ENCODE data around the gene TLCD3B. TPM values are rescaled to one million over a fixed set of nuclear protein-coding genes. Genes with fewer than 3 reads are reported as not detected.
A peak's percentile ranks its signal among the peaks of the same experiment; 100 is the strongest.

TLCD3B gene, protein sequence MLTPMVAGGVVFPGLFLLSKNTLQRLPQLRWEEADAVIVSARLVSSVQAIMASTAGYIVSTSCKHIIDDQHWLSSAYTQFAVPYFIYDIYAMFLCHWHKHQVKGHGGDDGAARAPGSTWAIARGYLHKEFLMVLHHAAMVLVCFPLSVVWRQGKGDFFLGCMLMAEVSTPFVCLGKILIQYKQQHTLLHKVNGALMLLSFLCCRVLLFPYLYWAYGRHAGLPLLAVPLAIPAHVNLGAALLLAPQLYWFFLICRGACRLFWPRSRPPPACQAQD
- 0.90 and 1.5 TPM in 2 replicates for total RNA-seq (2022)
- percentile 13 among the genes with signal in this experiment for Bru-seq, nascent RNA
- percentile 20 among the genes with signal in this experiment for BruChase-seq, experiment 1, labeled RNA remaining after a 6-hour chase
- BruChase-seq, experiment 2, labeled RNA remaining after a 2-hour chase, result percentile 26 among the genes with signal in this experiment
- long read RNA-seq, result 0 reads

DNA sequence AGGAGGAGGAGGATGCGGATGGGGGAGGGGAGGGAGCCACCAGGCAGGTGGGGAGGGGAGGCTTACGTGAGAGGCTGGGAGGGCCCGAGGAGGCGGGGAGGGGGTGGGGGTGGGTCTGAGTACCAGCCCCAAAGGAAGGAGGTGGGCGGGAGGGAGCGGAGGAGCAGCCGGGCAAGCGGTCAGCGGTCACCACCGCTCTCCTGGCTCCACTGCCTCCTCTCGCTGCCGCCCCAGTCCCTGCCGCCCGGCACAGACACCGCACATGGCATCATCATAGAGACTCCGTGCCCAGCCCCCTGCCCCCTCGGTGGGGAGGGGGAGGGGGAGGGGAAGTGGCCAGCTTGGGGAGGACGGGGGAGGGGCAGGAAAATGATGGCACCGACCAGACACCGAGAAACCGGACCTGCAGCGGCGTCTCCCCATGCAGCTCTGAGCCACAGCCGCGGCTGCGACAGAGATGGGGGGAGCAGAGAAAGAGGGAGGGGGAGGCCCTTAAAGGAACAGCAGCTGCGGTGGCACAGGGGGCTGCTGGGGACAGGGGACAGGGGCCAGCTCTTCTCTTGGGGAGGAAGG lies at the start of gene TLCD3B:
Gene TLCD3B (minus strand): TSS at position 431 of the 573 bp plus-strand sequence. CDS start 744 bp downstream, outside the sequence.
- peaks cover 89% of the 10 kb centered on the region for H3K27me3 Mint-ChIP-seq (ENCODE audit: unreplicated experiment)
- intact Hi-C loops (cut with micrococcal nuclease; ENCODE audit: unreplicated experiment), result no loop called here

DNA sequence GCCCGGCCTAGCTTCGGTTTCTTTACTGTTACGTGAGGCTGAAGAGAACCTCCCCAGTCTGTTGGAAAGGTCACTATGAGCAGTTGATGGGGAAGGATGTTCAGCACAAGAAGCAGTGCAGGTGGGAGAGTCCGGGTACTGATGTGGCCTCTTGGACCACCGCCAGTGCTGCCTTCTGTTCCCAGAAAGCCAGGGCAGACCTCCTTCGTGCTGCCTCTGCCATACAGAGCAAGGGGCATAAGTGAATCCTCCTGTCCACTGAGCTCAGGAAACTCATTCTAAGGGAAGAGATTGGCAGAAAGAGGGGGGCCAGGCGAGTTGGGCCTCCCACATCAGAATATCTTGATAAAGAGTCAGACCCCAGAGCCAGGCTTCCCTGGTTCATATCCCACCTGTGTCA lies 48.4 kb upstream of the TLCD3B start:
- peaks cover 23% of the 10 kb centered on the region for H3K4me1 Mint-ChIP-seq (ENCODE audit: low read depth, unreplicated experiment)
- peaks cover 81% of the 10 kb centered on the region for H3K36me3 Mint-ChIP-seq (ENCODE audit: insufficient read depth, unreplicated experiment)
- intact Hi-C loops (cut with micrococcal nuclease; ENCODE audit: unreplicated experiment), result no loop called here
- TF ChIP-seq, protein P1, sequence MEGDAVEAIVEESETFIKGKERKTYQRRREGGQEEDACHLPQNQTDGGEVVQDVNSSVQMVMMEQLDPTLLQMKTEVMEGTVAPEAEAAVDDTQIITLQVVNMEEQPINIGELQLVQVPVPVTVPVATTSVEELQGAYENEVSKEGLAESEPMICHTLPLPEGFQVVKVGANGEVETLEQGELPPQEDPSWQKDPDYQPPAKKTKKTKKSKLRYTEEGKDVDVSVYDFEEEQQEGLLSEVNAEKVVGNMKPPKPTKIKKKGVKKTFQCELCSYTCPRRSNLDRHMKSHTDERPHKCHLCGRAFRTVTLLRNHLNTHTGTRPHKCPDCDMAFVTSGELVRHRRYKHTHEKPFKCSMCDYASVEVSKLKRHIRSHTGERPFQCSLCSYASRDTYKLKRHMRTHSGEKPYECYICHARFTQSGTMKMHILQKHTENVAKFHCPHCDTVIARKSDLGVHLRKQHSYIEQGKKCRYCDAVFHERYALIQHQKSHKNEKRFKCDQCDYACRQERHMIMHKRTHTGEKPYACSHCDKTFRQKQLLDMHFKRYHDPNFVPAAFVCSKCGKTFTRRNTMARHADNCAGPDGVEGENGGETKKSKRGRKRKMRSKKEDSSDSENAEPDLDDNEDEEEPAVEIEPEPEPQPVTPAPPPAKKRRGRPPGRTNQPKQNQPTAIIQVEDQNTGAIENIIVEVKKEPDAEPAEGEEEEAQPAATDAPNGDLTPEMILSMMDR (IDR thresholded peaks at IDR 0.05; ENCODE audit: unreplicated experiment), result no peak
- H3K27ac Mint-ChIP-seq (ENCODE audit: unreplicated experiment), result no peak overlapping the region
- H3K27me3 Mint-ChIP-seq (ENCODE audit: unreplicated experiment), result no peaks in the 10 kb centered on the region
- H3K9me3 Mint-ChIP-seq (ENCODE audit: low read depth, unreplicated experiment), result no peaks in the 10 kb centered on the region
- no peak for DNase-seq
- H3K4me3 Mint-ChIP-seq (ENCODE audit: low read depth, unreplicated experiment), result no peak overlapping the region
- no TSS peak for BruUV-seq (replicated peaks)
- CTCF ChIA-PET, result interaction anchor here (0.7 to 1.7 kb wide), 3 partner anchors 11 to 367 kb away, joined by 3 to 6 read pairs (median 4); partner anchors contain the start of gene TBX6

More for the DNA sequence above, at the start of gene TLCD3B:
- TF ChIP-seq, protein P1 (IDR thresholded peaks at IDR 0.05; ENCODE audit: unreplicated experiment), result no peak
- CTCF ChIA-PET, result interaction anchor here (0.6 to 2.2 kb wide), 3 partner anchors 131 to 355 kb away, joined by 4 to 10 read pairs (median 7); partner anchors contain the start of genes ASPHD1 and SEZ6L2
- no peak for DNase-seq
- H3K9me3 Mint-ChIP-seq (ENCODE audit: low read depth, unreplicated experiment), result no peaks in the 10 kb centered on the region
- no TSS peak for BruUV-seq (replicated peaks)
- H3K36me3 Mint-ChIP-seq (ENCODE audit: insufficient read depth, unreplicated experiment), result peaks cover 6% of the 10 kb centered on the region
- peak within 1 kb of the TSS; percentile 46 for H3K4me3 Mint-ChIP-seq (ENCODE audit: low read depth, unreplicated experiment)
- H3K27ac Mint-ChIP-seq (ENCODE audit: unreplicated experiment), result no peak within 1 kb of the TSS
- H3K4me1 Mint-ChIP-seq (ENCODE audit: low read depth, unreplicated experiment), result peaks cover 9% of the 10 kb centered on the region

DNA sequence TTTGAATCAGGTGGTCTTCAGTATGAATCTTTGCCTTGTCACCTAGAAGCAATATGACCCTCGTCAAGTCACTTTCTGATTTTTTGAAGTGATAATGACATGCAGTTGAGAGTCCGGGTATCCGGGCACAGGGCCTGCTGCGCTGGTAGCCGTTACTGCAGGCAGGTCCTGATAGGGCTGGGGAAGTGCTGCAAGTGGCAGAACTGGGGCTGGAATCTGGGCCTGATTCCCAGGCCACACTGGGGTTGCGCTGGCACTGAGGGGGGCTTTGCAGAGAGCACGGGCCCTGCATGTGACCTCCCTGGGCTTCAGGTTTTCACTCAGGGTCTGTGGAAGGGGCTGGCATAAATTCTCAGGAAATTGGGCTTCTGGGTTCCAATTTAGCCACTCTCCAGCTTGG lies 47.7 kb upstream of the TLCD3B start:
- CTCF ChIA-PET, result interaction anchor here (0.7 to 1.7 kb wide), 3 partner anchors 11 to 368 kb away, joined by 3 to 6 read pairs (median 3); partner anchors contain the start of gene TBX6
- no peak overlapping the region for H3K27ac Mint-ChIP-seq (ENCODE audit: unreplicated experiment)
- TF ChIP-seq, protein P1 (IDR thresholded peaks at IDR 0.05; ENCODE audit: unreplicated experiment), result no peak
- H3K27me3 Mint-ChIP-seq (ENCODE audit: unreplicated experiment), result no peaks in the 10 kb centered on the region
- BruUV-seq (replicated peaks), result no TSS peak
- intact Hi-C loops (cut with micrococcal nuclease; ENCODE audit: unreplicated experiment), result no loop called here
- no peaks in the 10 kb centered on the region for H3K9me3 Mint-ChIP-seq (ENCODE audit: low read depth, unreplicated experiment)
- peaks cover 23% of the 10 kb centered on the region for H3K4me1 Mint-ChIP-seq (ENCODE audit: low read depth, unreplicated experiment)
- peaks cover 82% of the 10 kb centered on the region for H3K36me3 Mint-ChIP-seq (ENCODE audit: insufficient read depth, unreplicated experiment)
- no peak overlapping the region for H3K4me3 Mint-ChIP-seq (ENCODE audit: low read depth, unreplicated experiment)
- no peak for DNase-seq

DNA sequence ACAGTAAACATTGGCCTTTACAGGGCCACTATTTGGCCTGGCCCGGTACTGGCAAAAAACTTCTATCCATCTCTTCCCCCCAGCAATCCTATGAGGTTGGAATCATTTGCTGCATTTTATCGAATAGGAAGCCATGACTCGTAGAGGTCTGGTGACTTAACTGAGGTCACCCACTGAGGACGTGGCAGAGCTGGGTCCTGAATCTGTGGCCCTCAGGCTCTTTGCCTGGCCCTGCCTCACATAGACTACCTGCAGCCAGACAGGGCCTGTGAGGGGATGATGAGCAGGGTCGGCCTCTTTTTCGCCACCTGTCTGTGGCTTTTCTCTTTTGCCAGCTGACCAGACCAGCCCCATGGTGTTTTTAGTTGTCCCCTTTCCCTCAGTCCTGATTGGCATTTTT lies 46.6 kb upstream of the TLCD3B start:
- CTCF ChIA-PET, result interaction anchor here (1.1 kb wide), 1 partner anchor 15 kb away, joined by 3 read pairs; no protein-coding TSS in a partner anchor
- no TSS peak for BruUV-seq (replicated peaks)
- no peaks in the 10 kb centered on the region for H3K27me3 Mint-ChIP-seq (ENCODE audit: unreplicated experiment)
- TF ChIP-seq, protein P1 (IDR thresholded peaks at IDR 0.05; ENCODE audit: unreplicated experiment), result no peak
- H3K36me3 Mint-ChIP-seq (ENCODE audit: insufficient read depth, unreplicated experiment), result peaks cover 83% of the 10 kb centered on the region
- no peak for DNase-seq
- intact Hi-C loops (cut with micrococcal nuclease; ENCODE audit: unreplicated experiment), result no loop called here
- H3K4me3 Mint-ChIP-seq (ENCODE audit: low read depth, unreplicated experiment), result peak overlapping the region; percentile 87
- H3K27ac Mint-ChIP-seq (ENCODE audit: unreplicated experiment), result peak overlapping the region; percentile 88
- H3K9me3 Mint-ChIP-seq (ENCODE audit: low read depth, unreplicated experiment), result no peaks in the 10 kb centered on the region
- H3K4me1 Mint-ChIP-seq (ENCODE audit: low read depth, unreplicated experiment), result peaks cover 23% of the 10 kb centered on the region

Measured in Calu3 (cell line).